GM13977 (cell line): Measurements from ENCODE around the gene MAPRE3.

ENCODE experiments used
- DNase-seq: peaks from one replicate; pipeline ENCODE4 v3.0.0; 2012; ENCODE audit warnings: low spot score
- in situ Hi-C: fragments of 300-500 bp; cut with MboI; formaldehyde crosslinking; loops from one replicate; pipeline ENCODE4 v1.12.0; 2022; ENCODE audit warnings: low sequenced_read_pairs, low pct_unique_long_range_greater_than_20kb, mixed read lengths, inconsistent platforms; ENCODE audit not compliant: unreplicated experiment
- TF ChIP-seq, protein P1 (sequence below): IDR thresholded peaks from 2 replicates; pipeline ENCODE4 v1.5.1; 2012; ENCODE audit warnings: mild to moderate bottlenecking, control low read depth; ENCODE audit not compliant: insufficient read depth; ENCODE audit errors: extremely low read depth, missing control alignments

The MAPRE3 gene

DNA sequence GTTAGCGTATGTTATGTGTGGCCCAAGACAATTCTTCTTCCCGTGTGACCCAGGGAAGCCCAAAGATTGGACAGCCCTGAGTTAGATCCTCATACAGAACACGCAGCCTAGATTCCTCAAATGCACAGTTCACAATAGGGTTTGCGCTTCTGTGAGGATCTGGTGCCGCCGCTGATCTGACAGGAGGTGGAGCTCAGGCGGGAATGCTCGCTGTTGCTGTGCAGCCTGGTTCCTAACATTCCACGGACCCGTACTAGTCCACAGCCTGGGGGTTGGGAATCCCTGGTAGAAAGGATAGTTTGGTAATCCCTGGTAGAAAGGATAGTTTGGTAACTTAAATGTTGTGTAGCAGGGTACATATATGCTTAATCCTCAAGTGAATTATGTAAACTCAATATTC, 27.0 kb downstream of the MAPRE3 start:
- in situ Hi-C loops = no loop called here
- no peak for DNase-seq
- TF ChIP-seq, protein P1, sequence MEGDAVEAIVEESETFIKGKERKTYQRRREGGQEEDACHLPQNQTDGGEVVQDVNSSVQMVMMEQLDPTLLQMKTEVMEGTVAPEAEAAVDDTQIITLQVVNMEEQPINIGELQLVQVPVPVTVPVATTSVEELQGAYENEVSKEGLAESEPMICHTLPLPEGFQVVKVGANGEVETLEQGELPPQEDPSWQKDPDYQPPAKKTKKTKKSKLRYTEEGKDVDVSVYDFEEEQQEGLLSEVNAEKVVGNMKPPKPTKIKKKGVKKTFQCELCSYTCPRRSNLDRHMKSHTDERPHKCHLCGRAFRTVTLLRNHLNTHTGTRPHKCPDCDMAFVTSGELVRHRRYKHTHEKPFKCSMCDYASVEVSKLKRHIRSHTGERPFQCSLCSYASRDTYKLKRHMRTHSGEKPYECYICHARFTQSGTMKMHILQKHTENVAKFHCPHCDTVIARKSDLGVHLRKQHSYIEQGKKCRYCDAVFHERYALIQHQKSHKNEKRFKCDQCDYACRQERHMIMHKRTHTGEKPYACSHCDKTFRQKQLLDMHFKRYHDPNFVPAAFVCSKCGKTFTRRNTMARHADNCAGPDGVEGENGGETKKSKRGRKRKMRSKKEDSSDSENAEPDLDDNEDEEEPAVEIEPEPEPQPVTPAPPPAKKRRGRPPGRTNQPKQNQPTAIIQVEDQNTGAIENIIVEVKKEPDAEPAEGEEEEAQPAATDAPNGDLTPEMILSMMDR = no peak

DNA sequence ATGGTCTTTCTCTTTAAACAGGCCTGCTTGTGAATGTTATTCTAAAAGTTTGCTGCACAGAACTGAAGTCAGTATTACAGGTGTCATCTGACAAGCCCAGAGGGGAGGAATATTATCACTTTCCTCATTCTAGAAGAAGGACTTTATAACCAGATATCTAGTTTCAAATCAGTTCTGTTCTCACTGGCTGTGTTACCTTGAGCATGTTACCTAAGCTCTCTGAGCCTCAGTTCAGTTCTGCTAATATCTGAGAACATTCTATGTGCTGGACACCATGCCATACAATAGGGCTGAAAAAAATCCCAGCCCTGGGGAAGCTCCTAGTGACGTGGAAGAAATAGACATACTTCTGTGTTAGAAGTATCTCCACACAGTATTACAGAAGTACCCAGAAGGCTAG, 27.9 kb downstream of the MAPRE3 start:
- in situ Hi-C loops = no loop called here
- TF ChIP-seq, protein P1 = no peak
- DNase-seq = no peak

DNA sequence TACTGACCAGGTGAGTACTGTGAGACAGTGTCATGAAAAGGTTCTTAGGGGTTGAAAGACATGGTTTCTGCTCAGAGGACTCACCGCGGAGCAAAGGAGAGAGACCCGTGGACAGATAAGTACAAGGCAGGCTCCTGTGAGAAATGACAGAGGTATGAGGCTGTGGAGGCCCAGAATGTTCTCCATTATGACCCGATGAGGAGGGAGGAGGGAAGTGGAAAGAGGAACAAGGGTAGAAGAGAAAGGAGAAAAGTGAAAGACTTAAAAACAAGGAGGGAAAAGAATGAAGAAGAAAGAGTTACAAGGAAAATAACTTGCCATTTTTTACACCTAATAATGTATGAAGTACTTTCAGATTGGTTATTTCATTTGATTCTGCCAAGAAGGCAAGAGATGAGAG, 29.8 kb downstream of the MAPRE3 start:
- no peak for DNase-seq
- in situ Hi-C loops = no loop called here
- TF ChIP-seq, protein P1 = no peak

DNA sequence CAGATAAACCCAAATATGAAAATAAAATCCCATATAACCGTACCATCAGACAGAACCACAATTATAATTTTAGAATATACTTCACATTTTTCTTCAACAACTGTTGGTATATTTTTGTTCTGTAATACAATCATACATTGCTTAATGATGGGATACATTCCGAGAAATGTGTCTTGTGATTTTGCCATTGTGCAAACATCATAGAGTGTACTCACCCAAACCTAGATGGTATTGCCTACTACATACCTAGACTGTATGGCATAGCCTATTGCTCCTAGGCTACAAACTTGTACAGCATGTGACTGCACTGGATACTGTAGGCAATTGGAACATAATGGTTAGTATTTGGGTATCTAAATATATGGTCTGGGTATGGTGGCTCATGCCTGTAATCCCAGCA, 30.6 kb downstream of the MAPRE3 start:
- TF ChIP-seq, protein P1 = no peak
- in situ Hi-C loops = no loop called here

DNA sequence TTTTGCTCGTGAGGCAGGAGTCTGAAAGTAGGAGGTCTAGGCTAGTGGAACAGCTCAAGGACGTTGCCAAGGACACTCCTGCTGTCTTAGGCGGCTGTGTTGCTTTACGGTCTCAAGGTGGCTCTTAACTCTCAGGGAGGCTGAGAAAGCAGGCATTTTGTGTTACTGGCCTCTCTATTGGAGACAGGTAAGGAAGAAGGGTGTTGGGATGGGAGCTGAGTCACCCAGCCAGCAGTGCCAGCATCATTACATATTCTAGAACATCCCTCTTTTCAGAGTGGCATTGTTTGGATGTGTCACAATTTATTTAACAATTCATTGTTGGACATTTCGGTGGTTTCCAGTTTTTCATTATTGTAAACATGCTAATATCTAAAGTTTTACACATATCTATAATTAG, 31.5 kb downstream of the MAPRE3 start:
- TF ChIP-seq, protein P1 = no peak
- DNase-seq = no peak

More for the DNA sequence above, 30.6 kb downstream of the MAPRE3 start:
- no peak for DNase-seq

DNA sequence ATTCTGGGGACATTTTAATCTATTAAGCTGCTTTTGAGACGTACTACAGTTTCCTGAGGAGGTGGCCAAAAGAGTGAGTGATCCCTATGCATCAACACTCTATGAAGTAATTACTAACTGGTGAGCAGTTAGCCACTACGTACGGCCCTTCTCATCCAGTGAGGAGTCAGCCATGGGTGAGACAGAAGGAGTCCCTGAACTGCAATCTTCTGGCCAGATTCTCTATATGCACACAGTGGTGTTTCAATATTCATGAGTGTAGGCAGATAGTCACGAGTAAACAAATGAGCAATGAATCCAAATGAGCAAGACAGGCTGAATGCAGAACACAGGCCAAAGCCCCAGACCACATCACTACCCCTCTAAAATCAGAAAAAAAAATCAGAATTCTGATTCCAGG, 32.6 kb downstream of the MAPRE3 start:
- TF ChIP-seq, protein P1 = no peak
- in situ Hi-C loops = no loop called here
- DNase-seq = no peak

More for the DNA sequence above, 31.5 kb downstream of the MAPRE3 start:
- in situ Hi-C loops = no loop called here

DNA sequence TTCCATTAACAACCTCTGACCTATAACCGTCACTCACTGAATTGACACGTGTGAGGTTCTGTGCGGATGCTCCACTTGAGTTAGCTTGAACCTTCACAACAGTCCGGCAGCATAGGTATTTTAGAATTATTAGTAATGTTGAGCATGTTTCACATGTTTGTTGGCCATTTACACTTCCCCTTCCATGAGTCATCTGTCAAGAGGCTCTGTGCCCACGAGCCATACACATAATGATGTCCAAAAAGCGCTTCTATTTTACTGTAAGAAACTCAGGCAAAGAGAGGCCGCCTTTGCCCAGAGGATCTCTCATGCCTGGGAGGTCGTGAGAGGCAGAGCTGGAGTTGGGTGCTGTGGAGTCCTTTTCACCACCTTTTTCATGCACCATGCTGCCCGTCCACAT, 33.4 kb downstream of the MAPRE3 start:
- DNase-seq = no peak
- in situ Hi-C loops = no loop called here
- TF ChIP-seq, protein P1 = no peak
